ENCODE data around the gene CERT1.
"Not testable (repeated sequence)": the region's sequence is repeated elsewhere in the genome, so short reads cannot be mapped to it uniquely, and the experiment has no call there.

Gene CERT1

DNA sequence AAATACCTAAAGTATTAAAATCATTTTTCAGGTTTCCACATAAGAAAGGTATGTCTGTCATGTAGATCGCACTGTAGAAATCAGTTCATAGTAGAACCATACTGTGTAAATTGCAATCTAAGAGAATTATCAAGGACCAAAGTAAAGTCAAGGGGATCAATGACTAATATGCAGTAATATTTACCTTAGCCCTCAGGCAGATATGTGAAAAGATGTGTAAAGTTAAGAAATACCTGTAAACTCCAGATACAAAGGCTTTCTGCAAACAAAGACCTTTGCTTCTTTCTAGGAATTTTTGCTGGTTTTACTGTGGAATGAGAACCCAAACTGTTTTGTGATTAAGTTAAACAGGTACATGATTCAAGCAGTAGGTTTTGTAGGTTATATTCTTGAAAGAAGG is 11.8 kb upstream of the CERT1 start:
- no peak for DNase-seq

DNA sequence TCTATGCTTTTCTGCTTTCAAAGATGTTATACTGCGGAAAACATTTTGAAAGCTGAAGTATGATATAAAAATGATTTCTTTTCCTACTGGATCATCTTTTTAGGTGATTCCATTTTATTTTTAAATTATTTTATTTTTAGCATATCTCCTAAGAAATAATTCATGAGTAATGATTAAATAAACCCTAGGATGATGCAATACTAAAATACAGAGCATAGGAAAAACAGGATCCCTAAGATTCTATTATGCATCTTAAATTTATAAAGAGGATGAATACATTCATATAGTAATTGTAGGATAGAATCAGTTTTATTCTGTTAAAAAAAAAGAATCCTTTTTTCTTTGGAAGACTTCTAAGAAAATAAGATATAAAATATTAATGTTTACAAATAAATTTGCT is 11.1 kb upstream of the CERT1 start:
- DNase-seq, result no peak

DNA sequence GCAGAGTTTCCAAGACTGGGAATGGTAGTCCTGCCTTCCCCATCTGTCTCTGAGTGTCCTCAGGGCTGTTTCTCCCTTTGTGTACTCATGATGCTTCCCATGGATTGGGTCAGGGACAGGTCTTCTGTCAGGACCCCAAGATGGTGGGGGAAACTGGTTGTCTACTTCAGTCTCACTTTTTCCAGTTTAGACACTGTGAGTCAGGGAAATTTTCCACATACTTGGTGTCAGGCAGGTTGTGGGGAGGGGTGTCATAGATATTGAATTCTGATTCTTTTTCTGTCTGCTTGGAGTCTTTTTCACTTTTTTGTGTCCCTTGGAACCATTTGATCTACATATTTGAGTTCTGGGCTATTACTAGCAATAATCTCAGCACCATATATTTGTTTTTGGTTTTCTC is 10.6 kb upstream of the CERT1 start:
- DNase-seq, result no peak

DNA sequence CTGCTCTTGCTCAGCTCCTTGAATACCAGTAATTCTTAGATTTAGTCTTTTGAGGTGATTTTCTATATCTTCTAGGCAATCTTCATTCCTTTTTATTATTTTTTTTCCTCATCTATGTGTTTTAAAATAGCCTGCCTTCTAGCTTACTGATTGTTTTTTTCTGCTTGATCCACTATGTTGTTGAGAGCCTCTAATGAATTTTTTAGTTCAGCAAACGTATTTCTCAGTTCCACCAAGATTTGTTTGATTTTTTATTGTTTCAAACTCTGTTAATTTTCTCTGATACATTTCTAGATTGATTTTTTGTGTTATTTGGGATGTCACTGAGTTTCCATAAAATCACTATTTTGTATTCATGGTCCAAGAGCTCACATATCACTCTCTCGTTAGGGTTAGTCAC is 9.8 kb upstream of the CERT1 start:
- no peak for DNase-seq

DNA sequence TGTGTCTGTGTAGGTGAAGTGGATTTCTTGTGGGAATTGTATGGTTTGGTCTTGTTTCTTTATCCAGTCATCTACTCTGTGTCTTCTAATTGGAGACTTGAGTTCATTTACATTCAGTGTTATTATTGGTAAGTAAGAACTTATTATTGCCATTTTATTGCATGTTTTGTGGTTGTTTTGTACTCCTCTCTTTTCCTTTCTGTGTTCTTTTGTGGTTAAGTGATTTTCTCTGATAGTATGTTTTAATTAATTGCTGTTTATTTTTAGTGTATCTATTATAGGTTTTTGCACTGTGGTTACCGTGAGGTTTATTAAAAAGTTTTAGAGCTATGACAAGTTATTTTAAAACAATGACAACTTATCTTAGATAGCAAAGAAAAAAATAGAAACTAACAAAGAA is 8.3 kb upstream of the CERT1 start:
- no peak for DNase-seq

DNA sequence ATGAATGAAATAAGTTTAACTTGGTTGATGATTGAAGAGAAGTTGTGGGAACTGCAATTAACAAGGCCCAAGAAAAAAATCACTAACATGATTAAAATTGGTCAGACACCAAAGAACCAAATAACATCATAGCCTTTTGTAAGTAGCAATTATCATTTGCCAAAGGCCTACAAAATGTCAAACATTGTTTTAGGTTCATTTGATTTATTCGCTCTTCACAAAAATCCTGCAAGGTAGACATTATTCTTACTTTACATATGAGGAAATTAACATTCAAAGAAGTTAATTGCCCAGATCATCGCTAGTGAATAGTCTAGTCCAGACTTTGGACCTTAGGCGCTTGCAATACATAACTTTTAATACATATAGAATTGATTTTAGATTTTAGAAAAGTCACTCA is 2.9 kb upstream of the CERT1 start:
- no peak for DNase-seq

DNA sequence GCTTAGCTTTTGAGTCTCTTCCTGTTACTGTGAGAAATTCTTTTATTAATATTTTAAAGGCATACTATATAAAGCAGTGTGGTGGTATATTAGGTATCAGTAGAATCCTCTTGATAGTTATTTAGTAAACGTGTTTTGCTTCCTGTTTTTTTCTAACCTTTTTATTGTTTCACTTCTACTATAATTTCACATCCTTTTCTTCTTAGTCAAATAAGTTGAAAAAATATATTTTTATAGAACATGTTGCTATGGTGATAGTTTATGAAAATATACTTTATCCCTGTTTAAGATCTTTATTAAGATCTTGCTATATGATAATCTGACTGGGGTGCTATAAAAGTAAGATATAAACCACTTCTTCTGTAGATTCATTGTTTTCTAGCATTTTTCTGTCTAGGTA is 2.4 kb upstream of the CERT1 start:
- no peak for DNase-seq

DNA sequence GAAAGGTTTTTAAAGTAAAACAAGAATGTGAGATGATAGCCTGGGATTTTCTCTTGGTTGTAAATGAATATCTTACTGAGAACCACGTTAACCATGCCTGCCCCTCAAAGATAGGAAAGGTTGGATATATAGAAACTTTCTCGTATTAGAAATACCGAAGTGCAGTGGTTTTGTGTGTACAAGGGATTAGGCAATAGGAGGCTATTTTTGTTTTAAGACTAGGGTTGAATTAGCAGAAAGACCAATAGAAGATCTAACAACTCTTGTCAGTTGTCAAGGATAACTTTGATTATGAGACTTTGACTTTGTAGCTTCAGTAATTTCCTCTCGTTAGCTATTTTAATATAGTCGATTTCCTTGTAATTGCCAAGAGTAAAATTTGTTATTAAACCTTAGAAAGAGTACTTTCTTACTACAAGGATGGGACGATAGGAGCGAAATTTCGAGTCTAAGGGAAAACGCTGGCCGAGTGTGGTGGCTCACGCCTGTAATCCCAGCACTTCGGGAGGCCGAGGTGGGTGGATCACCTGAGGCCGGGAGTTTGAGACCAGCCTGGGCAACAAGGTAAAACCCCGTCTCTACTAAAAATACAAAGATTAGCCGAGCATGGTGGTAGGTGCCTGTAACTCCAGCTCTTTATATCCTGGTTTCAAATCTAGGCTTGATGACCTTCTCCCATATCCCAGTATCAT is 1.1 kb upstream of the CERT1 start:
- DNase-seq, result no peak

DNA sequence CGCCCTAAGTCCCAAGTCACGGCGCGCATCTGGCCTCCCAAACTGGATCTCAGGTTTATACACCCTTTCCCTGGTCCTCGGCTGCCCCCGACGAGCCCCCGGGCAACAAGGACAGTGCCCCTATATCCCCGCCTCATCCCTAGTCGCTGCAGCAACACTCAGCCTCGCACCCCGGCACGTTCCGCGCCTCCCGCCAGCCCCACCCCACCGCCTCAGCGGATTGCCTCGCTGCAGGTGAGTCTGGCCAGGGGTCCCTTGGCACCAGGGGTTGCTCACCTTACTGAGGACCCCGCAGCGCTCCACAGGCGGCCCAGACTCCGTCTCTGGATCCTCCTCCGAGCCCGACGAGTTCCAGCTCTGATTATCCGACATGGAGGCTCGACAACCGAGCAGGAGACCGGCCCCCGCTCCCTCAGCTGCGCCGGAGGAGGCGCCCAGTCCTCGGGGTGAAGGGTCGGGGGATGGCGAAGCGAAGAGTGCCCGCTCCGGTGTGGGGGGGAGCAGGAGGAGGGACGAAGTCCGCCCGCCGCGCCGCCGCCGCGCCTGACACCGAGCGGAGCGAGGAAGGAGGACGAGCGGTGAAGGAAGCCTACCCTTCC is 494 bp downstream of the CERT1 start:
- no peak for DNase-seq

DNA sequence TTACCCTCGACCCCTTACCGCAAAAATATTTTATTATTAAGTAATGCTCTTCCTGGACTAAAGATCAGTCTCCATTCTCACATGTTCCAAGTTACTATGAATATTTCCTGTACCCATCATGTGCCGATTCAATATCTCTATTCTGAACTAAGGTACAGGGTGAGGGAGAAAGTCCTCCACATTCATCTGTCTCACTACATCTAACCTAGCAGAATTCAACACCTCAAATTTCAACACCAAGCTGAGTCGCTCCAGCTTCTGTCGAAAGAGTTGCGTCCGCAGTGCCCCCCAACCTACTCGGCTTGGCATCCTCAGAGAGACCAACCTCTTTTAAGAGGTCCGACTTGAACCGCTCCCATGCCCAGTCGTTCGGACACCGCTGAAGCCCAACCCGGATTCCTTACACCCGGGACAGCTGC is 1.0 kb downstream of the CERT1 start:
- DNase-seq, result no peak

DNA sequence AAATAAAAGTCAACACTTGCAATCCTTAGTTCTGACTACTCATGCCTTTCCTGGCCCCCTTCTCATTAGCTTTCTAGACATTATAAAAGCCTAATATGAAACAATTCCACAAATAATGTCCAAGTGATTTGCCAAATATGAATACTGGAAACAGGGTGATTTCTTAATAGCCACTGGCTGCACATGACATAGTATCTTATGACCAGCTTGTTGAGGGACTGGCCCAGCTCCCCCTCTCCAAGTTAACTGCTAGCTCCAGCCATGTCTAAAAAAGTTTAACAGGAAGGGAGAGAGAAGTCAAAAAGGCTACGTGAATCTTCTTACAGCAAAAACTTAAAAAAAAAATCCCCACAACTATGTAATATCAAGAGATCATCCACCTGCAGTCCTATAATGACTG is 1.5 kb downstream of the CERT1 start:
- no peak for DNase-seq

DNA sequence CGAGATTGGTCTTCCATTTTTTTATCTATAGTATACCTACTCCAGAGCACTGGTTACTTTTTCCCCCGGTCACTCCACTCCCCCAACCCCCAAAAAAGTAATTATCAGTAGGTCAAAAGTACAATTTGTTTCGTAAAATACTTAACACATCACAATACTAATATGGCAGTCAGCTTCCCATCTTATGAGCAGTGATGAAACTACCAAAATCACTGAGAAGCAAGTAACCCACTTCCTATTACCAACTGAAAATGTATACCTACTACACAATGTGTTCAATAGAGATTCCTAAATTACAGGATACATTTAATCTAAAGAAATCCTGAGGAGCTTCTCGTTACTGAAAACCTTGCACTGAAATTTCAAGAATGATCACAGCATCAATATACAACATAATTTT is 1.9 kb downstream of the CERT1 start:
- DNase-seq, result no peak

DNA sequence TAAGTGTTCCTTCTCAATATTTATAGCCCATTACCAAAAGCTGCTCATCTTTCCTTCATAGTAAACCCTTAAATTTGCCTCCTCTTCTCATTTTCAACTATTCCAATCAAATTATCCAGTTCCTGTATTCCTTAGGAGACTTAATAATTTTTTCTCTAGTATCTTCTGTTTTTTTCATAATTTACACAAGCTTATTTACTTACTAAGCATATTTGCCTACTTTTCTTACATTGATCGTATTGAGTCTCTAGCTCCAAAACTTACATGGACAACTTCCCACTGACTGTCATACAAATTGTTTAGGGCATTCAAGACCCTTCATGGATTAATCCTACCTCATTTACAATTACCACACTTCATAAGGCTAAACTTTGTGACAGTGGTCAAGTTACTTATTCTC is 3.6 kb downstream of the CERT1 start:
- DNase-seq, result no peak

DNA sequence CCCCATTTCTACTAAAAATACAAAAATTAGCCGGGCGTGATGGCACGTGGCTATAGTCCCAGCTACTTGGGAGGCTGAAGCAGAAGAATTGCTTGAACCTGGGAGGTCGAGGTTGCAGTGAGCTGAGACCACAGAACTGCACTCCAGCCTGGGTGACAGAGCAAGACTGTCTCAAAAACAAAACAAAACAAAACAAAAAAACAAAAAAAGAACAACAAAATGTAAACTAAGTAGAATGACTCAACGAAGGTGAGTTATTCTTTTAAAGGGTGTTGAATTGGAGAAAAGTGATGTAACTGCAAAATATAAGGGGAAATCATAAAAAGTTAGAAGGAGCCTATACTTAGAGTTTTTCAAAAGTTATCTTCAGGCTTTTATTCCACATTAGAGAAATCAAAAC is 6.3 kb downstream of the CERT1 start:
- not testable (repeated sequence) for DNase-seq

DNA sequence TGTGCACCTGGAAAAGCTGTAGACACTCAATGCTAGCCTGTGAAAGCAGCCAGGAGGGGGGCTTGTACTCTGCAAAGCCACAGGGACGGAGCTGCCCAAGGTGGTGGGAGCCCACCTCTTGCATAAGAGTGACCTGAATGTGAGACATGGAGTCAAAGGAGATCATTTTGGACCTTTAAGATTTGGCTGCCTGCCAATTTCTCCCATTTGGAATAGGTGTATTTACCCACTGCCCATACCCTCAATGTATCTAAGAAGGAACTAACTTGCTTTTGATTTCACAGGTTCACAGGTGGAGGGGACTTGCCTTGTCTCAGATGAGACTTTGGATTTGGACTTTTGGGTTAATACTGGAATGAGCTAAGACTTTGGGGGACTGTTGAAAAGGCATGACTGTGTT is 12.6 kb downstream of the CERT1 start:
- not testable (repeated sequence) for DNase-seq

DNA sequence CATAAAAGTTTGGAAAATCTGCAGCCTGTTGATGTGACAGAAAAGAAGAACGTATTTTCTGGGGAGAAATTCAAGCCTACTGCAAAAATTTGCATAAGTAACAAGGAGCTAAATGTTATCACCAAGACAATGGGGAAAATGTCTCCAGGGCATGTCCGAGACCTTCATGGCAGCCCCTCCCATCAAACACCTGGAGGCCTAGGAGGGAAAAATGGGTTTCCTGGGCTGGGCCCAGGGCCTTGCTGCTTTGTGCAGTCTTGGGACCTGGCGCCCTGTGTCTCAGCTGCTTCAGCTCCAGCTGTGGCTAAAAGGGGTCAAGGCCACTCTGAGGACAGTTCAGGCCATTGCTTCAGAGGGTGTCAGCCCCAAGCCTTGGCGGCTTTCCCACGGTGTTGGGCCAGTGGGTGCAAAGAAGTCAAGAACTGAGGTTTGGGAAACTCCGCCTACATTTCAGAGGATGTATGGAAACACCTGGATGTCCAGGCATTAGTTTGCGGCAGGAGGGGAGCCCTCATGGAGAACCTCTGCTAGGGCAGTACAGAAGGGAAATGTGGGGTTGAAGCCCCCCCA is 13.1 kb downstream of the CERT1 start:
- no peak for DNase-seq

DNA sequence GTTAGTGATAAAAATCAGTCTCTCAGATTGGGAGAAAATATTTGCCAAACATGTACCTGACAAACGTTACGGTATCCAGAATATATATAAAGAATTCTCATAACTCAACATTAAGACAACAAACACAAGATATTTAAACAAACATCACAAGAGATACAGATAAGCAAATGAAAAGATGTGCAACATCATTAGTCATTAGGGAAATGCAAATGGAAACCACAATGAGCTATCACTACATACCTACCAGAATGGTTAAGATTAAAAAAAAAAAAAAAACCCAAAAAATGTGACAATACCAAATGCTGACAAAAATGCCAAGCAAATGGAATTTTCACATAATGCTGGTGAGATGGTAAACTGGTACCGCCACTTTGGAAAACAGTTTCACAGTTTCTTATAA is 15.4 kb downstream of the CERT1 start:
- no peak for DNase-seq

DNA sequence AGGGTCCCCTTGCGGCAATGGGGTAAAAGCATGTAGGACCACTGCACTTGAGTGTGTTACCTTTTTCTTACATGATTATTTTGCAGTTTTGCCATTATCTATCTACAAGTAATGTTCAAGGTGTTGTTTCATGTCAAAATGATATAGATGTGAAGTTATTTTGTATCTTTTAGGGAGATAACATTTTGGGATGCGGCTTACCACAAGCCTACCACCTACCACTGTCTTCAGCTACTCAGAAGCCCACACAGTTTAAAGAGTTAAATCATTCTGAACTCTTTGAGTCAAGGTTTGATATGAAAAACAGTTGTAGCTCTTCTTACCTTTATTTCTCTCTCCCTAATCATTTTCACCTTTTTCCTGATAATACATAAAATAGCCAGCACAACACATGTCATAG is 19.8 kb downstream of the CERT1 start:
- no peak for DNase-seq

DNA sequence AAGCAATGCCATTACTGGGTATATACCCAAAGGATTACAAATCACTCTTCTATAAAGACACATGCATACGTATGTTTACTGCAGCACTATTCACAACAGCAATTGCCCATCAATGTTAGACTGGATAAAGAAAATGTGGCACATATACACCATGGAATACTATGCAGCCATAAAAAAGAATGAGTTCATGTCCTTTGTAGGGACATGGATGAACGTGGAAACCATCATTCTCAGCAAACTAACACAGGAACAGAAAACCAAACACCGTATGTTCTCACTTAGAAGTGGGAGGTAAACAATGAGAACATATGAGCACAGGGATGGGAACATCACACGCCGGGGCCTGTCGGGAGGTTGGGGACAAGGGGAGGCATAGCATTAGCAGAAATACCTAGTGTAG is 21.6 kb downstream of the CERT1 start:
- DNase-seq, result not testable (repeated sequence)

DNA sequence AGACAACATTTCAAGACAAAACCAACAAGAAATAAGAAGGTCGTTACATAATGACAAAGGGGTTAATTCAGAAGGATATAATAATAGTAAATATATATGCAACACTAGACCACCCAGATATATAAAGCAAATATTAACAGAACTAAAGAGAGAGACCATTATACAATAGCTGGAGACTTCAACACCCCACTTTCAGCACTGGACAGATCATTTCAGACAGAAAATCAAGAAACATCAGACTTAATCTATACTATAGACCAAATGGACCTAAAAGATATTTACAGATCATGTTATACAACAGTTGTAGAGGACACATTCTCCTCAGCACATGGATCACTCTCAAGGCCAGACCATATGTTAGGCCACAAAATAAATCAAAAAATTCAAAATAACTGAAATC is 26.8 kb downstream of the CERT1 start:
- no peak for DNase-seq

DNA sequence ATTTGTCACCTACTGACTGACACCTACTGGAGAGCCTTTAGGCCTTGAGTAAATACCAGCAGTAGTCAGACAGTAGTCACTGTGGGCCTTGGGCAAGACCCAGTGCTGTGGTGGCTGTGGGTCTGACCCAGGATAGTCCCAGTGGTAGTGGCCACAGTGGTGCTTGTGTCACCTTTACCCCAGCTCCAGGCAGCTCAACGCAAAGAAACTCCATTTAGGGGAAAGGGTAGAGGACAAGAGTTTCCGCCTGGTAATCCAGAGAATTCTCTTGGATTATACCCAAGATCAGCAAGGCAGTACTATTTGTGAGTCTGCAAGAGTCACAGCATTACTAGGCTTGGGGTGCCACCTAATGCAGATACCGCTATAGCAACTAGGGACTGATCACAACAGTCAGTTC is 28.9 kb downstream of the CERT1 start:
- DNase-seq, result no peak

DNA sequence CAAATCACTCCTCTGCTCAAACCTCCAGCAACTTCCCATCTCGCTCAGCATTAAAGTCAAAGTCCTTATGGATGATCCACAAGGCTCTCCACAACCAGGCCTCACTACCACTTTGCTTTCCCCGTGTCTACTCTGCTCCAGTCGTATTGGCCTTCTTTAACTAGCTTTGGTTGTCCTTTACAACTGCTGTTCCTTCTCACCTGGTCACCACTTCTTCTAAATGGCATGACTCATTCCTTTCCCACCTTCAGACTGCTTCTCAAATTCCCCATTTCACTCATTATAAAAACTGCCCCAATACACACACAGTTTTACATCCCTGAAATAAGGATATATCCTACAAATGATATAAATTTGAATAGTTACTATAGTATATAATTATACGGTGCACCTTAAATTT is 30.4 kb downstream of the CERT1 start:
- no peak for DNase-seq

DNA sequence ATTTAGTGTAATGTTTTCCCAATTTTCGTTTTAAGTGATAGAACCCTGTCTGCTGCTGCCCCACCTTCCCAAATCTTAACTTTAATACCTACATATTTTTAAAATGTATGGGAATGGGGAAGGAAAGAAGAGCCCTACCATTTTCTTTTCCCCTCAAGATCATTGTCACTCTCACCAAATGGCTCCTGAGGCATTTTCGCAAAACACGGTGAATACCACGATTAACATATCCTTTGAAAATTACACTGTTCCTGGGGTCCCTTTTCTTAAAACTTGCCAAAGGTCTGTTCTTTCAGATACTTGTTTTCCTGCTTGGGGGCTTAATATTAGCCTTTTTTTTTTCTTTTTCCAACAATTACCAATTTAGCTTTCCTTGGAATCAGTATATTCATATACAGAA is 36.1 kb downstream of the CERT1 start:
- DNase-seq, result no peak

DNA sequence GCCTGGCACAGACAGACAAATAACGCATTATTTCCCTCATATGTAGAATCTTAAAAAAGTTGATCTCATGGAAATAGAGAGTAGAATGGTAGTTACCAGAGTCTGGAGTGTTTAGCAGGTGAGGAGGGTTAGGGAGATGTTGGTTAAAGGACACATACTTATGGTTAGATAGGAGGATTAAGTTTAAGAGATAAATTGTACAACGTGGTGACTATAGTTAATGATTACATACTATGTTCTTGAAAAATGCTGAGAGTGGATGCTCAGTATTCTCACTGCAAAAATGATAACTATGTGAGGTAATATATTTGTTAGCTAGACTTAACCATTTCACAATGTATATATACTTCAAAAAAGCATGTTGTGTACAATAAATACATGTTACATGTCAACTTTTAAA is 38.0 kb downstream of the CERT1 start:
- no peak for DNase-seq

DNA sequence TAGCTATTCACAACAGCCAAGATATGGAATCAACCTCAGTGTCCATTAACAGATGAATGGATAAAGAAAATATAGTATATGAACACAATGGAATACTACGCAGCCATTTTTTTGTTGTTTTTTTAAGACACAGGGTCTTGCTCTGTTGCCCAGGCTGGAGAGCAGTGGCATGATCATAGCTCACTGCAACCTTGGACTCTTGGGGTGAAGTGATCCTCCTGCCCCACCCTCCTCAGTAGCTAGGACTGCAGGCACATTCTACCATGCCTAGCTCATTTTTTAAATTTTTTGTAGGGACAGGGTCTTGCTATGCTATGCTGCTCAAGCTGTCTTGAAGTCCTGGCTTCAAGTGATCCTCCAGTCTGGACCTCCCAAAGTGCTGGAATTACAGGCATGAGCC is 38.5 kb downstream of the CERT1 start:
- no peak for DNase-seq
